Suprapubic skin (tissue), 3 donors: ENCODE measurements around the gene STARD13.

Source experiments
- CTCF ChIP-seq, 2 donors: fragments of 200-600 bp in 1 of 2; fragments of 450-650 bp in 1 of 2; sonication (generic) in 1 of 2; IDR thresholded peaks; one replicate each; pipeline ENCODE4 v1.5.1; 2016 to 2019; ENCODE audit warnings: antibody characterized with exemption in 2 of 2, mild to moderate bottlenecking in 1 of 2, moderate library complexity in 1 of 2
- EP300 ChIP-seq: sonication (generic); formaldehyde crosslinking; IDR thresholded peaks from one replicate; pipeline ENCODE4 v1.6.1; 2017; ENCODE audit warnings: antibody characterized with exemption
- POLR2A ChIP-seq, 2 donors: fragments of 450-650 bp; IDR thresholded peaks; one replicate each; pipeline ENCODE4 v1.6.1; 2017; ENCODE audit warnings: antibody characterized with exemption in 2 of 2, mild to moderate bottlenecking in 2 of 2, moderate library complexity in 2 of 2

GRCh38 chr13:33202644-33203169 lies 82.8 kb downstream of the STARD13 start:
- TF ChIP-seq CTCF (IDR thresholded peaks at IDR 0.05) (no peak), EP300 (no peak), POLR2A (IDR thresholded peaks at IDR 0.05) (no peak)
